Measurements from ENCODE around the gene MAP3K13.
"Not testable (repeated sequence)": the region's sequence is repeated elsewhere in the genome, so short reads cannot be mapped to it uniquely, and the experiment has no call there.

MAP3K13 gene

DNA sequence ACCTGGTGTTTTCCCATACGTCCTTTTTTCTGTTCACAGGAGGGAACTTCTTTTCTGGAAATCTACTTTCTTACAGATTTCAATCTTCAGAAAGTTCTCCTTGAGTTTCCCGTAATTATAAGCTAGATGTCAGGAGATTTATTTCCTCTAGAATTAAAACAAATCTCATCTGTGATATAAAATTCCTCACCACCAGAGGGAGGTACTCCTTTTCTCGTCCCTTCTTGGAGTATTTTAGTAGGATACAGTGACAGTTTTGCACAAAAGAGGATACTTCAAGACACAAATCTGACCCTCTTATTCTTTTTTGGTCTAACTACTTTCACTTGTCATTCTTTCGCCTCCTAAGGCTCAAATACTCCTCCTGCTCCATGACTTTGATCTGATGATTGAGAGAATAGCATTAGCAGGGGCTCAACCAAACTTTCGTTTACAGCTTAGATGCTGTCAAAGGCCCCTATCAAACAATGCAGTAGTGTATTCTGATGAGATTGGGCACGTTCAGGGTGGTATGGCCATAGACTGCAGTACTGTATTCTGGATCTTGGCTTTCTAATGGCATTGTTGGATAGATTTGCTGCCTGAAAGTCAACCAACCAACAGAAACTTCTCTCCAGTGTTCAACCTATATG, 97.9 kb downstream of the MAP3K13 start:
- DNase-seq, result no peak

DNA sequence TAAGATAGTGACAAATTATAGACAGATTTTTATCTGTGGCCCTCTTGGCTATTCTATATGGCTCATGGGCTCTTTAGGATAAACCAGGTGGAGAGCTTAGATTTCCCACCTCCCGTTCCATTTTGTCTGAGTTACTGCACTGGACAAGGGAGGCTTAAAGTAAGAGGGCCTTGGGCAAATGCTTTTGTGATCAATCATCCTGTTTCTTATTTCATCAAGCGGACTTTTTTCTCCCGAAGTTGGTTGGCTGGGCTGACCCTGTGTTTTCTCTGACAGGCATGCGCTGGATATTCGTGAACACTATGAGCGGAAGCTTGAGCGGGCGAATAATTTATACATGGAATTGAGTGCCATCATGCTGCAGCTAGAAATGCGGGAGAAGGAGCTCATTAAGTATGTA, 102.5 kb downstream of the MAP3K13 start:
- DNase-seq, result no peak

DNA sequence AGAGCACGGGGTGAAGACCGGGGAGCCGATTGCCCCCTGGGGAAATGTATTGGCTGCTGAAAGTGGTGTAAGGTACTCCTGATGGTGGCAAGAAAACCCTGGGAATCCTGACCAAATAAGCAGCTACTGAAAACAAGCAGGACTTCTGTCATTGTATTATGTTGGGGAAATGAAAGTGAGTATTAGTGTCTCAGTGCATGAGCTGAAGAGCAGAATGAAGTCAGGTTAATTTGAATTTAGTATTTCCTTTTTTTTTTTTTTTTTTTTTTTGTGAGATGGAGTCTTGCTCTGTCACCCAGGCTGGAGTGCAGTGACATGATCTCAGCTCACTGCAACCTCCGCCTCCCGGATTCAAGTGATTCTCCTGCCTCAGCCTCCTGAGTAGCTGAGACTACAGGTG, 103.2 kb downstream of the MAP3K13 start:
- not testable (repeated sequence) for DNase-seq

DNA sequence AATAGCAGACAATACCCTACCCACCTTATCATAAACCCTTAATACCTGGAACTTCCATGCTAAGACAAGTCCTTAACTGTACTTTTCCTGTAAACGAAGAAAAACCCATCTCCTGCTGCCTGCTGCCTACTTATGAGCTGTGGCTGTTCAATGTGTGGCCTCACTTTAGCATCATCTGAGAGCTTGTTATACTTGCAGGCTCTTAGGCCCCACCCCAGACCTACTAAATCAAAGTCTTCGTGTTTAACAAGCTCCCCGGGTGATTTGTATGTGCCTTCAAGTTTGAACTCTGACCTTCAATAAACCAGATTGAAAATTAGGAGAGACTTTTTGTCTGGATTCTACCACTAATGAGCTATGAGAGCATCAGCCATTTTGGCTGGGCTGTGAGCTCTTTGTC, 106.6 kb downstream of the MAP3K13 start:
- no peak for DNase-seq

DNA sequence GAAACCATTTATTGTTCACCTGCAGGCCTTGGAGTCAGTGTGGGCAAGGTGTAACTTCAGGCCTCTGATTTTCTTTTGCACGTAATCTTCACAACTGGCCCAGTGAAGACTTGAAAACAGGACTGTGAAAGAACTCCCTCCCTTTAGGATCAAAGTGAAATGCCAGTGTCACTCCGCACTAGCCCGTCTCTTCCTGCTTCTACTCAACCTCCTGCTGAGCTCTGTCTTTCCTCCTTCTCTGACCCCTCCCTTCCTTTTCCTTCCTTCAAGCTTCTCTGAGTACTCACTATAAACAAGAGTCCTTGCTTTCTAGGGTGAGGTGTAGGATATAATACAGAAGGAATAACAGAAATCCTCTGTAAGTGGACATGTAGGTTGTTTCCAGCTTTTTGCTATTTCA, 107.4 kb downstream of the MAP3K13 start:
- no peak for DNase-seq

DNA sequence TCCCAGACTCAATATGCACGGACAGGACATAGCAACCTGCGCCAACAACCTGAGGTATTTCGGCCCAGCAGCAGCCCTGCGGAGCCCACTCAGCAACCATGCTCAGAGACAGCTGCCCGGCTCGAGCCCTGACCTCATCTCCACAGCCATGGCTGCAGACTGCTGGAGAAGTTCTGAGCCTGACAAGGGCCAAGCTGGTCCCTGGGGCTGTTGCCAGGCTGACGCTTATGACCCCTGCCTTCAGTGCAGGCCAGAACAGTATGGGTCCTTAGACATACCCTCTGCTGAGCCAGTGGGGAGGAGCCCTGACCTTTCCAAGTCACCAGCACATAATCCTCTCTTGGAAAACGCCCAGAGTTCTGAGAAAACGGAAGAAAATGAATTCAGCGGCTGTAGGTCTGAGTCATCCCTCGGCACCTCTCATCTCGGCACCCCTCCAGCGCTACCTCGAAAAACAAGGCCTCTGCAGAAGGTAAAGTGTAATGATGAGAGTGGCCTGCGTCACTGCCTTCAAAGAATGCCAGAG, 110.4 kb downstream of the MAP3K13 start:
- DNase-seq, result no peak

DNA sequence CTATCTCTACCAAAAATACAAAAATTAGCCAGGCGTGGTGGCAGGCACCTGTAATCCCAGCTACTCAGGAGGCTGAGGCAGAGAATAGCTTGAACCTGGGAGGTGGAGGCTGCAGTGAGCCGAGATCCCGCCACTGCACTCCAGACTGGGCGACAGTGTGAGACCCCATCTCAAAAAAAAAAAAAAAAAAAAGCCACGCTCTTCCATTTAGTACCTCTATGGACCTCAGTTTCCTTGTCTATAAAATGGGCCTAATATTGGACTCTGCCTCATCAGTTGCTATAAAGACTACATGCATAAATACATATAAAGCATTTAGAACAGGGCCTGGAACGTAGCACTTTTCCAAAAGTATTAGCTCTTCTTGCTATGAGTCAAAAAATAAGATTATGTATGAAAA, 112.0 kb downstream of the MAP3K13 start:
- DNase-seq, result not testable (repeated sequence)

DNA sequence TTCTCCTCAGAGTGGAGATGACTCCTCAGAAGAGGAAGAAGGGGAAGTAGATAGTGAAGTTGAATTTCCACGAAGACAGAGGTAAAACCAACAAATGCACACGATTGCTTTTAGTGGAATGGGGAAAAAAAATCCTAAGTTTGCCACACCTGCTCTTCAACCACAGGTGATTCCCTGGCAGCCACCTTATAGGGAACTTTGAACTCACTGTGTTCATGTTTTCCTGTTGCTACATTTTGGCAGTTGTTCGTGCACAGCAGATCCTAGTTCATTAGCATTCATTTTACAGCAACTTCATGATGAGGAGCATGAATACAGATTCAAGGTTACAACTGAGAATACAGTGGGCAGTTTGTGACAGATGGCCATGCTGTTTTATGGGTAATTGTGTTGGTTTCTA, 114.4 kb downstream of the MAP3K13 start:
- DNase-seq, result no peak

DNA sequence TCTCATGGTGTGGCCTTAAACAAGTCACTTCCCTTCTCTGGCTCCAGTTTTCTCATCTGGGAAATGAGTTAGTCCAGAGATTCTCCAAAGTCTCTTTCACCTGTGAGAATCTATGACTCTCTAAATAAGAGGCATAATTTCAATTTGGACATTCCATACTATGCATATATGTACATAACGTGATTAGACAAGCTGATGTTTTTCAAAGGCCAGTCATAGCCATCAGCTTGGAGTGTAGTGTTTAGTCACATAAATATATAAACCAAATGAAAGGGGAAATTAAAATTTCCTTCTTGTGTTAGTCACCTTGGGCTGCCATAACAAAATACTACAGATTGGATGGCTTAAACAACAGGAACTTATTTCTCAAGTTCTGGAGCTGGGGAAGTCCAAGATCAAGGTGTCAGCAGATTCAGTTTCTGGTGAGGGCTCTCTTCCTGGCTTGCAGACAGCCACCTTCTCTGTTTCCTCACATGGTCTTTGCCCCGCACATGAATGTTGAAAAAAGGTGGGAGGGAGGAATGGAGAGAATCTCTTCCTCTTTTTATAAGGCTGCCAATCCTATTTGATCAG, 116.5 kb downstream of the MAP3K13 start:
- no peak for DNase-seq

DNA sequence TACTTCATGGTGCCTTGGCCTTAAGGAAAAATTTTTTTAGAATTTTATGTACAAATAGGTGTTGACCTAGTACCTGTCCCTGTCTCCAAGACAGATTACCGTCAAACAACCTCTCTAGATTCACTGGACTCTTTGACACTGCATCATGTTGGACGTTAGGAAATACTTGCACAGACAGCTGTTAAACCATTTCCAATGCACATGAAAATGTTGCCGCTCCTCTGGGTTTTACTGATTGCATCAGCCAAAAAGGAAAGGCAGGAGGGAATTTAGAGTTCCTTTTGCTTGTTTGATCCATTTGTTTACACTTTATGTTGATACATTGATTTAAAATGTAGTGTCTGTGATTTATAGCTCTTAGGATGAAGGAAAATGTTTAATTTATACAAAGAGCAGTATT, 121.4 kb downstream of the MAP3K13 start:
- no peak for DNase-seq

DNA sequence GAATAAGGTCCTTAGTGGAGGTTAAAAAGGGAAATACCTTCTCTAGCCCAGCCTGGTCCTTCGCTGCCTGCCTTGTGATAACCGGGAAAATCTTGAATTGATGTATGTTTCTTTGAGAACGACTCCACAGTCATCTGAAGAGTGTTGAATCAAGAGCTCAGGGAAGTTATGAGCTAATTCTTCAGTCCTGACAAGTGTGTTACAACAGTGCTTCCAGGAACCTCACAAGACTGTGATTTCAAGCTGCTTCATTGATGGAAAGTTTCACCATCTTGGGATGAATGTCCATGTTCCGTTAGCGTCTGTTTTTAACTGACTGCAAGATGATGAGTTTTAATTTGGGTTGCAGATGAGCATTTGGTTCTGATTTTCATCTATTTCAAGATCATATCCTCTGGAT, 123.5 kb downstream of the MAP3K13 start:
- DNase-seq, result no peak

DNA sequence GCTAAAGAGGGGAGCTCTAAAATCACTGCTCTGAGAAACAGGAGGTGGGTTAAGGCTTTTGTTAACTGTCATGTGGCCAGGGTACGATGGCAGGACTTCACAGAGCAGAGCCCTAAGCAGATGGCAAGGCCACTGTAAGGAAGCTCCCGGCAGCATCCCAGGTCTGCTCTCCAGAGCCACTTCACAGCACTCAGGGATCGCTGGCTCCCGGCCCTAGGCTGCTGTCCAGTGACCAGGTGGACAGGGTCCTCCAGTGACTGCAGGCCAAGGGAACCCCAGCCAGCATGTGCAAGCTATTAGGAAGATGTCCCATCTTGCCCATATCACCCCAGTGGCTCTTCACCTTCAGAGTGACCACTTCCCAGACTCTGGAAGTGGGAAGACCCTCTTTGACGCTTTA, 125.5 kb downstream of the MAP3K13 start:
- no peak for DNase-seq

DNA sequence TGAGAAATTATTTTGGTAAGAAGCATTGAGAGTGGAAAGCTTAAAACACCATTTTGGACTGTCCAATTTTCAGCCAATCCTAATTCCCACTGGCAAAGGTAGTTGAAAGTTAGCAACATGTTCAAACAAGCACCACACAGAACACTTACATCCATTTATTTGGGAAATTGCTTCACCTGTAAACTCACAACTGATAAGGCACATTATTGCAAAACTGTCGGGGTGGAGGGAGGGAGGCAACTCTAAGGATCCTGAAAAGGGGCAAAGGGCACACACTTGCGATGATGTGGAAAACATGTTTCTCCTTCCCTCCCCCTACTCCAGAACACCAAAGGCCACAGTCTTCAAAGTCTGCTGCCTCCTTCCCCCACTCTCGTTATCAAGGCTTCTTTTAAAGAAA, 126.5 kb downstream of the MAP3K13 start:
- DNase-seq, result no peak

DNA sequence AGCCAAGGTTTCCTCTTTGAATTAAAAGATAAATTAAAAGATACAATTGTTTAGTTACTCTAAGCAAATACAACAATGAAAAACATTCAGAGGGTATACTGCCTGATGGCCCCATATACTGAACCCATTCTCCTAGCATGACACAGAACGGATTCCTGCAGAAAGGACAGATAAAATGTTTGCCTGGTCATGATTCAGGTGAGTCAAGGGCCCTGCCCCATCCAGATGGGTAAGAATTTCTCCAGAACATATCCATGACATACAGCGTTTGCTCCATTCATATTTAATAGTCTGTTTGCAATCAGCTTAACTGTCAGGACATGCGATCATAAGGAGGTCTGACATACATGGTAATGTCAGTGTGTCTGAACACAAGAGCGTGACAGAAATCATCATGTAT, 127.3 kb downstream of the MAP3K13 start:
- no peak for DNase-seq

DNA sequence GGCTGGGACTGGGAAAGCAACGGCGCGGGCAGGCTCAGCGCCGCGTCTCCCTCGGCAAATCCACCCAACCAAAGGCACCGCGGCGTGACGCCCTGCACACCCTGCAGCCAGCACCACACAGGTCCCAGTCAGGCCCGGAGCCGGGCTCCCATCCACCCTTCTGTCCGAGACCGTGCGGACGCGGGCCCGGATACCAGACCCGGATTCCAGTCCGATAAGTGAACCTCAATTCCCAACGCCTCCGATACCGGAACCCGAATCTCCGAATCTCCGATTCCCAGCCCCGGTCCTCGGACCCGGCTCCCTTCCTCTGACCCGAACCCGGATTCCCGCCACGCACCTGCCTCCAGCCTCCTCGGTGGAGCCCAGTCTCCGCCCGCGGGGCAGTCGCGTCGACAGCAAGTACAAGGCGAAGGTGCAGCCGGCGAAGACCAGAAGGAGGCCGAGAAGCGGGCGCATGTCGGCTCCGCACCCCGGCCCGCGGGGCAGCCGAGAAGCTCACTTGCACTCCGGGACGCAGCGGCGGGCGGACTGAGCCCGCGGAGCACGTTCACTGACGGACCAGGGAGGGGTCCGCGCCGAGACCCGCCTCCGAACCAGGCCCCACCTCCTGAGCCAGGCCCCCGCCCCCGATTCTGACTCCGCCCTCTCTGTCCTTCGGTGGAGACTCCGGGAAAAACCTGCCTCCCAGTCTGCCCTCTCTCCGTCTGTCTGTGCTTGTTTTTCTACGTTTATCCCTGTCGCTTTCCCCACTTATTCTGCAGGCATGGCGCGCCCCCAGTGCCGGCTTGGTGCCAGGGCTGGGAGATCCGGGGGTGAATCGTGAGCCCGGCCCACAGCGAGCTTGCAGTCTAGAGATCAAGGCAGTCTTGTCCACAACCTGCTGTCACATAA, 135.8 kb downstream of the MAP3K13 start, which contains the start of gene TMEM41A:
TSS of gene TMEM41A (minus strand) at position 533 of the 894 bp plus-strand sequence. CDS start at position 459, 74 bp downstream.
- DNase-seq, result peak; percentile 91

DNA sequence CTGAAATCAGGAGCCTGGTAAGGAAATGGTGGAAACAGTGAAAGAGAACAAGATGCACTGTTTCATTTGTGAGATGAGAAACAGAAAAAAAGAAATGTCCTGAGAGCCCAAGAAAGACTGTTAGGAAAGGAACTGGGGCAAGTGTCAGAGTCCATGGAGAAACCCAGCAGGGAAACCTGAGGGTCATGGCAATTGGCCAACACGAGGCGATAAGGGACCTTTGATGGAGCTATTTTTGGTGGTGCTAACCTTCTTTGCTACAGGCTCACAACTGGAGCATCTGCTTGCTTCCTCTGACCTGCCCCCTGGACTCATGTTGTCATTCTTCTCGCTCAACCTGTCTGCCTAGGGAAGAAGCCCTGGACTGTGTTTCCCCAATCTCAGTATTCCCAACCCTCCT, 140.1 kb downstream of the MAP3K13 start:
- DNase-seq, result no peak

DNA sequence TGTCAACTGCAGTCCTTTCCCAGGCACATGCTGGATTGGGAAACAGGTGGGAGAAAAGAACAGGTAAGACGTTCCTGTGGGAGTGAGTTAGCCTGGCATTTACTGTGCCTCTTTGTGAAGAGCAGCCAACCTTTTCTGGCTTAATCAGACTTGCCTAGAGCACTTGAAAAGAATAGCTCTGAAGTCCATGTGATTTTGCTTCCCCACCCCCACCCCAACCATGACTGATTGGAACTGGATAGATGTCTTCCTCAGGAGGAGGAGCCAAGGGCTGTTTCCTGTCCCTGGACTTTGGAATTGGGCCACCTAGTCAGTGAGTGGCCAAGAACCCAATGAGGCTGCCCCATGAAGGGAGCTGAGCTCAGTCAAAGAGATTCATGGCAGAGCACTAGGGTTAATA, 140.6 kb downstream of the MAP3K13 start:
- no peak for DNase-seq

DNA sequence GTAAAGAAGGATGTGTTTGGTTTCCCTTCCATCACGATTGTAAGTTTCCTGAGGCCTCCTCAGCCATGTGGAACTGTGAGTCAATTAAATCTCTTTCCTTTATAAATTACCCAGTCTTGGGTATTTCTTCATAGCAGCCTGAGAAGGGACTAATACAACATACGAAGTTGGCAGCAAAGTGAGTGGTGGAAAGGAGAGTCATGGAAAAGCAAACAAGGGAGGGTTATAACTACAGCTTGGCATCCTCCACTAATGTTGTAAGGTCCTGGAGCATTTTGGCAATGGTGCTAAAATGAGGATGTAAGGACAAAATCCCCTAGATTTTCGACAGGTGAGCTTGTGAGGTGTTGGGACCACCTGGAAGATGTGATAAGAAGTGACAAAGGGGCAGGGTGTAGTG, 141.7 kb downstream of the MAP3K13 start:
- no peak for DNase-seq

DNA sequence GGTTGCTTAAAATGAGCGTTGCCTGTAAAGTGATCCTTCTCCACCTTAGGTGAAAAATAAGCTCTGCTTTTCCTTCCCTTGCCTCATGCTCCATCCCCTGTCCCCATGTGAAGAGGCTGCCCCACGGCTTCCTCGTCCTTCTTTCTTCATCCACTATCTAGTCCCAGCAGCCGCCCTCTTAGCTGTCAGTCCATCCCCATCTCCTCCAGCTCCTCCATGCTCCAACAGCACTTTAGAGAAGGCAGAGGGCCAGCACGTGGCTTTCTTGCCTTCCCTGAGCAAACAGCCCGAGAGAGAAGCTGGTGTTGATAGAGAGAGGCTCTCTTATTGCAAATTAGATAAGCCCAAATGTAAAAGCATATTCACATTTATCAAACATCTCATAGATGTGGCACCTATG, 144.9 kb downstream of the MAP3K13 start:
- DNase-seq, result no peak

DNA sequence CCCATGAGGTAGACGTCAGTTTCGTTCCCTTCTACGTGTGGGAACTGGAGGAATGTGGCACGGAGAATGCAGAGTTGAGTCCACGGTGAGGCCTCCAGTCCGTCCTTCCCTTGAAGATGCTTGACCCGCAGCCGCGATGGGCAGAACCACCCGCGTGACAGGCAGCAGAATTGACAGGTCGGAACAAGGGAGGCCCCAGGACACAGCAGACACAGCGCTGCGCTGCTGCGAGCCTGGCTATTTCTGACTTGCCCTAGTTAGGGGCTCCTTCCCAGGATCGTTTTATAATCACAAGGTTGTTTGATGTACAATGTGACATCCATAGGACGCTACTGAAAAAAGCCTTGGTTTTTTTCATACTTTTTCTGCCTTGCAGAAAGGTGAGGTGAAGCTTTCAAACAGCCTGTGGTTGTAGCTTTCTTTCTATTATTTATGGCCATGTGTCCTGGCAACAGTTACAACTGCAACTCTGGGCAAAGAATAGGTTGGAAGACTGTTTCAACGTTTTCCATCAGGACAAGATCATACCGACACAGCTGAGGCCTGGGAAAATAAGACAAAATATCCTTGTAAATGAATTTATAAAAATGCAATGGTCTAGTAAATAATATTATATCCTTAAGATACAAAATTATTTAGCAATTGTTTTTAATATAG, 145.5 kb downstream of the MAP3K13 start:
- DNase-seq, result no peak

DNA sequence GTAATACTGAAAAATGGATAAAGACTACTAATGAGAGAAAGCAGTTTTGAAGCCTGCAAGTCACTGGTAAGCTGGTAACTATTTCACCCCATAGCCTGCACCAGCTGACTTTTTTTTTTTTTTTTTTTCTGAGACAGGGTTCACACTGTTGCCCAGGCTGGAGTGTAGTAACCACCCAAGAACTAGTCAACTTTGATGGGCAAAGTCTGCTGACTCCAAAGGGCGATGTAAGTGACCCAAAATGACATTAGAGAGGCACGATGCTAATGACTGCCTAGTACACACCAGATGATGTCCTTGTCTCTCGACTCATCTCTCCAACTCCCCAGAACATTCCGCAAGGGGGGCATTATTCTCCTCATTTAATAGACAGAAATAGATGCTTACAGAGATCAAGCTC, 148.8 kb downstream of the MAP3K13 start:
- DNase-seq, result no peak

DNA sequence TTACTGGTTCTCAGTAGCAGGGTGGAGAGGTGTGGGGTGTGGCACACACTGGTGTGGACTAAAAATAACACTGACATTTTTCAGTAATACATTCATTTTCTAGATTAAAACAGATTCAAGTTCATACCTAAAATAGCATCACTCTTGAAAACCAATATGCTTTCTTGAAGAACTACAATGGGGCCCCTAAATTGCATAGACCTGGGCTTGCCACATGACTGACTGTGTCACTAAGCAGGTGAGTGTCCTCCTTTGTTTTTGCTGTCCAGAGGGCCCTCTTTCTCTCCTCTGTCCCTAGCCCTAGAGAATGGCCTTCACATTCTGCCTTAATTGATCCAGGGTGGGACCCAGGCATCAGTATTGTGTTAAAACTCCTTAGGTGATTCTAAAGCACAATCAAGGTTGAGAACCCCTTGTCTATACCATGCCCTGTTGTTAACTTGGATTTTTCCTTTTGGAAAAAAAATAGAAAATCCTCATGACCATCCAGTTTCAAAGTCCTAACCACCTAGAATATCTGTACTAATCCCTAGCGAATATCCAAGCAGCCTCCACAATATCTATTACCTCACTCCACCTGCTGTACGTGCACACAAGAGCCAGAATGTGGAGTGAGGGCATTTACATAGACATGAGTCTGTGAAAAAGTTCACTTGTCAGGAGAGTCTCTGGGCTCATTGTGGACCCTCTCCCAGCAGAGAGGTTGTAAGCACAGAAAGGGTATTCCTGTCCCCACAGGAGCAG, 154.6 kb downstream of the MAP3K13 start:
- no peak for DNase-seq

DNA sequence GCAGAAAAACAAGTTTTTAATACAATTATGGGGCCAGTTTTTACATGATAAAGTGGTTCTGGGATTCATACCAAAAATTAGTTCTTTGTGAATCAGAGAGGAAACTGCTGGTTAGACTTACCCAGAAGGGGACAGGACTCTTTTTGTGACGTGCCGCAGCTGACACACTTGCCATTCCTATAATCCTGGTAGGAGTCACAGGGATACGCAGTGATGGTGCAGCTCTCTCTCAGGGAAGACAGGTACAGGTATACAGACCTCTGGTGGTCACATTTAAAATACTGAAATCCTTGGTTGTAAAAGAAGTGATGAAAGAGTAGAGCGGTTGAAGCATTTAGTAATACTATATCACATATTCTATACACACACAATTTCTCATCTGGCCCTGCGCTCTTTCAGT, 156.1 kb downstream of the MAP3K13 start:
- no peak for DNase-seq

Data from activated T-cell treated with anti-CD3 and anti-CD28 coated beads, Interleukin-2, amount 50 U/mL, for 1 hour (primary cell).